HG02852 (cell line): ENCODE data around the gene UBD.

ENCODE experiments used
- ATAC-seq: cut with Tn5 transposase; IDR thresholded peaks from one replicate; pipeline ENCODE4 v1.9.1; 2021; ENCODE audit warnings: mild to moderate bottlenecking, moderate library complexity; ENCODE audit not compliant: unreplicated experiment

The UBD gene

GRCh38 chr6:29559524-29560287 is at the start of gene UBD:
TSS of gene UBD (minus strand) at chr6:29559732. CDS start at chr6:29559701, 31 bp downstream.
- ATAC-seq, result no peak

DNA sequence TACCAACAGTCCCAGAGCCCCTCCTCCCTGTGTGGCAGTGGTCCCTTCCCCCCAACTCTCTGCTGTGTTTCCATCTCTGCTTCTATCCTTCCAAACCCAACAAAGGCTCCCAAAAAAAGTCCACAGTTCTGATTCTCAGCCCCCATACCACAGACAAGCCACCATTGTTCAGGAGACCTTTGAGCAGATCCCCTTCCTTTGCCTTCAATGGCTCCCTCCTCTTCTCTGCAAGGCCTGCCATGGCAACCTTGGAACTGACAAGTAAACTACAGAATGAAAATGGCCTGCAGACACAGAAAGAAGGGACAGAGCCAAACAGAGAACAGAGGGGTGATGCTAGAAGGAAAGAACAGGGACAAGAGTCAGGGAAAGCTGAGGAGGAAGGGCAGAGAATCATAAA is 48.6 kb upstream of the UBD start:
- ATAC-seq, result no peak

DNA sequence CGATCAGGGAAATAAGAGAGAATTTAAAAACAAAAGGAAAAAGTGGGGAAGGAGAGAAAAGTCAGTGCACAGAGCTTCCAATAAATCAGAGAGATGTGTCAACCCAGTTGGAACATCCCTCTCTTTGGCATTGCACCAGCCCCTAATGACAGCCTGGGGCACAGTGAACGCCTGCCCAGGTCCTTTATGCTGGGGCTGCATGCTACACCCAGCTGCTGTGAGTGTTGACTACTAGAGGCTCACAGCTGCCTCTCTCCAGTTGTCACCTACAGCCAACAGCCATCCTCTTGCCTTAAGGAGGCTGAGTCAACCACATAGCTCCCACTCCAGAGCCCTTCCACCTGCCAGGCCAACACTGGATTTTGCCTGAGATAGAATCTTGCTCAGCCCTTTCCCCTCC is 44.4 kb upstream of the UBD start:
- ATAC-seq, result no peak

DNA sequence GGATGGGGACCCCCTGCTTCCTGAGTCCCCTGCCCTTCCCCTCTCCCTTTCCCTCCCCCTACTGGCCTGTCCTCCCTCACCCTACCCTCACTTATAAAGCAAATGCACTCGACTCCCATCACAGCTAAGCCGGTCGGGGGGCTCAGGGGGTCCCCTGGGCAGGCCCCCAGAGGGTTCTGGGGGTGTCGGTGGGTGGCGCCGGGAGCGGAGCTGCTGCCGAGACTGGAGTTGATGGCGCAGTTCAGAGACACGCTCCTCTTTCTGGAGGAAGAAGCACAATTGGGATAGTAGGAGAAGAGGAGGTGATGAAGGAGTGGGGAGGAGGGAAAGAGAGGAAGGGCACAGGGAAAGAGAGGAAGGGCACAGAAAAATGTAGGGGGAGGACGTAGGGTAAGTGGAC is 43.9 kb upstream of the UBD start:
- no peak for ATAC-seq

DNA sequence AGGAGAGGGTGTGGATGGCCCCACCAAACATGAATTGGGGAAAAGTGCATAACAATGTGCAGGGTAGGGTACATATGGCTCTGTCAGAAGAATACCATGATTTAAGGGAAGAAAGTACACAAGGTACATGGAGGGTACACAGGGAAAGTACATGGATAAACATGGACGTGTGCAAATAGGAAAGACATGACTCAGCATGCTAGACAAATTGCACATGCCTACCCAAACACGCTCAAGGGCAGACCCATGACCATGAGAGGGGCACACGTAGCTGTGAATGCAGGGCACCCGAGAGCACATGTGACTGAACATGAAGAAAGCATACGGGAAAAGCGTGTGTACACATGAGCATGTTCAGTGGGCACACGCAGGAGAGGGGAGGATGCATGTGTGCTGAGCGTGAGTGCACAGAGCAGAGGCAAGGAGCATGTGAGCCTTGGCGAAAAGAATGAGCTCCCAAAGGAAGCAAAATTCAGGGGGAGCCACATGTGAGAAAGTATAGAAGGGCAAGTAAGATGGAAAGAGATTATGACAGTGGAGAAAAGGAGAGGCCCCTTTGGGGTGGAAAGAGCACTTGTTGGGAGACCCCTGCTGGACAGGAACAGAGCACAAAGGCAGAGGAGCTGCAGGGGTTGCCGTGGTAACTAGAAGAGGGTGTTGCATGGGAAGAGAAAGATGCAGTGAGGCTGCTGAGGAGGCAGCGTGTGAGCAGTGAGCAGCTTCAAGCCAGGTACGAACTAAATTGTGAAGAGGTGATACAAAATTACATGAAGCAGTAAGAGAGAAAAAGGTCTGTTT is 43.2 kb upstream of the UBD start:
- no peak for ATAC-seq

DNA sequence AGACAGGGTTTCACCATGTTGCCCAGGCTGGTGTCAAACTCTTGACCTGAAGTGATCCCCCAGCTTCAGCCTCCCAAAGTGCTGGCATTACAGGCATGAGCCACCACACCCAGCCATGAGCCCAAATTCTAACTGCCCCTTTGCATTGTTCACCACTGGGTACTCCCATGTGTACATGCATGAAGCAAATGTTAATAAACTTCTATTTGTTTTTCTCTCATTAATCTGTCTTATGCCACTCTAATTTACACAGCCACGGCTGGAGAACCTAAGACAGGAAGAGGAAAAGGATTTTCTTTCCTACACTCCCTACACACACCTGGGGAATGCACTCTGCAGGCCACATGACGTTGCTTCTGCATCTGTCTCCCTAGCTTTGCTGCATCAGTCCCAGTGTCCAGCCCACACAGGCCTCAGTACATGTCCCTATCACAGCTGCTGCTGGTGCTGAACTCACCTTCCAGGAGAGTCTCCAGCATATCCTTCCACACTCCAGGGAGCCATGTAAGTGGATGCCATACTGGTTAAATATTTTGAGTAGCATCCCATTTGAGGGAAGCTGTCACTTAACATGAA is 38.7 kb upstream of the UBD start:
- no peak for ATAC-seq

DNA sequence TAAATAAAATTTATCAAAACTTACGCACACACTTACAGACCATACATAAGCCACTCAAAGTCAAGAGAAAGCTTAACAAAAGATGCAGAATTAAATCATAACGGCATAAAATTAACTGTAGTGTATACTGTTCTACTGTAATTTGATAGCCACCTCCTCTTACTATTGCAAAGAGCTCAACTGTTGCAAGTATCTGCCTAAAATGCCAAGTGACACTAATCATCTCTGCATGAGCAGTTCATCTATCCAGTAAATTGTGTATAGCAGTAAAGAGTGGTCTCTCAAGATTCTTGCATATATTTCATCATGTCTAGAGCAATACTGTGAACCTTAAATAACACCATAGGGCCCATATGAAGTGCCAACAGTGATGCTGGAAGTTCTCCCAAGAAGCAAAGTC is 37.7 kb upstream of the UBD start:
- ATAC-seq, result no peak

DNA sequence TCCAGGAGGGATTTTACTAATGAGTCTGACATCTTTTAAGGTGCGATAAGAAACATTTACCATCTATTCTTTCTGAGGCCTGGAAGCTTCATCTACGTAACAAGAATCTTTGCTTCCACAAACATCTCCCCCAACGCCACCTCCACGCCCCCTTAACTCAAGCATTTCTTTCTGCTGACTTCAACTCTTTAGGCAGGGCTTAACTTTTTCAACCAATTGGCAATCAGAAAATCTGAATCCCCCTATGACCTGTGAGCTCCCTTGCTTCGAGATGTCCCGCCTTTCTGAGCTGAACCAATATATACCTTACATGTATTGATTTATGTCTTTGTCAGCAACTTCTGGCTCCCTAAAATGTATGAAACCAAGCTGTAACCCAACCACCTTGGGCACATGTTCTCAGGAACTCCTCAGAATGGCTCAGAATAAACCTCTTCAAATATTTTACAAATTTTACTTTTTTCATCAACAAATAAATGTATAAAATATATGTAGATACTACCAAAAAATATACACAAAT is 36.9 kb upstream of the UBD start:
- ATAC-seq, result no peak

GRCh38 chr6:29593199-29593855 is 33.8 kb upstream of the UBD start:
- ATAC-seq, result no peak

DNA sequence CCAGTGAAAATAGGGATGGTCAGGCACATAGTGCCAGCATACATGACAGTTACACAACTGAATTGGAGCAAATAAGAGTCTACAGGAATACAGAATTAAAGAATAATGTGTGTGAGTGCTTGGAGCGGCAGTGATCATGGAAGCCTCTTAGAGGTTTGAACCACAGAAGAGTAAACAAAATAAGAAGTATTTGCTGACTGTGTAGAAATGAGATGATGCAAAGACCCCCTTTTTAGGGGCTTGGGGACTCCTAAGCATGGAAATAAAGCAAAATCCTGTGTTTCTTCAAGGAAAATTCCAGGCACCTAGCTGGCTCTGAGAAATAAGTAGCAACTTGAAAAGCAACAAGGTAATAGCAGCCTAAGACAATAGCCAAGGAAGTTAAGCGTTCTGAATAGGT is 32.1 kb upstream of the UBD start:
- ATAC-seq, result no peak

DNA sequence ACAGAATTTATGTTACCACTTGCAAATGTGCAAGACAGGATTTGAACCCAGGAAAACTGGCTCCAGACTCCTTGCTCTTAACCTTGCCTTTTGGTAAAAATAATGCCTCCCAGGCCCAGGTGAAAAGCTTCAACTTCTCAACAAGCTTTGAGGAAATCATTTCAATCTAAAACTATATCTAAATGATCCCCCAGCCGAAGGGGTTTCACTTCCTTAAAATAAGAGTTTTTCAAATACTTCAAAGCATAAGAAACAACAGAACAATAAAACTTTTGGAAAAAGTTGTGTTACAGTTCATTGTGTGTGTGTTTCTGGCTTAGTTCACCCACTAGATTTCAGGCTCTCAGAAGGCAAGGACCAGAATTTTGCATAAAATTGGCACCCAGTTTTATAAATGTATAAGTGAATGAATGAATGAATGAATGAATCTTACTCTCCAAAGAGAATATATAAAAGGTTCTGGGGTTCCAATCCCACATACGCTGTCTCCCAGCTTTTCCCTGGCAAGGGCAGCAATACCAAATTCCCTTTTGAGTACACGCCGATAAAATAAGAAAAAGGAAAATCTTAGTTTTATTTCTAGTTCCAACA is 30.8 kb upstream of the UBD start:
- ATAC-seq, result no peak

DNA sequence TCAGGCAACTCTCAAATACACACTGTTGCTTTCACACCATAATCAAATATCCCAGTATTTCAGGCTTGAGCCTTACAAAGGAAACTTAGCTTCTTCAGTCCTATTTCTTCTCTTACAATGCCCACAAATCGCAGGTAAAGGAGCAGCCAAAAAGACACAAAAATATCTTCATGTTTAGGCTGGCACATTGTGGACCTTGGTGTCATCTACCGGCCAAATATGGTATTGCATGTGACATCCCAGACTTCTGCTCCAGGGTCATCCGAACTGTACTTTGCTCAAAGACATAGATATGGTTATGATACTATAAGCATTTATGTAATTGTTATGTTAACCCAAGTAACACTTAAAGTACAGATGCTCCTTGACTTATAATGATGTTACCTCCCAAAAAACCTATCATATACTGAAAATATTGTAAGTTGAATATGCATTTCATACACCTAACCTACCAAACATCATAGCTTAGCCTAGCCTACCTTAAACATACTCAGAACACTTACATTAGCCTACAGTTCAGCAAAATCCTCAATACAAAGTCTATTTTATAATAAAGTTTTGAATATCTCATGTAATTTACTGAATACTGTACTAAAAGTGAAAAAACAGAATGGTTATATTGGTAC is 30.0 kb upstream of the UBD start:
- ATAC-seq, result no peak

- no peak for ATAC-seq
These were observed 25.3 kb upstream of the UBD start, which contains the start of gene OR2H2 for GRCh38 chr6:29584821-29585220. TSS of gene OR2H2 (plus strand) at chr6:29585121. CDS start at chr6:29587945, 2,824 bp downstream.

GRCh38 chr6:29577544-29577943 is 18.0 kb upstream of the UBD start:
- ATAC-seq, result no peak

DNA sequence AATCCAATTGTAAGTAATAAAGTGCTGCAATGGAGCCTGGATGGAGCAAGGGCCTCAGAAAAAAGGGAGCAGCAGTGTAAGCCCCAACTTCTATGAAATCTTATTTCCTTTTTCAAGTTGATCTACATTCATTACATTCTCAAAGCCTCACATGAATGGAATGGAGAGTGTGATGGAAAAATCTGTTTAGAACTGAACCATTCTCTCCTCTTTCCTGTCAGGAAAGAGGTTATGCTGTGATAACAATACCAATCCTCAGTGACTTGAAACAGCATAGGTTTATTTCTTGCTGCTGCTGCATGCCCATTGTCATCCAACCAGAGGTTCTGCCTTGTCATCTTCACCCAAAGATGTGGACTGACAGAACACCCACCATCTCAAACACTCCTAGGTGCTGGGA is 16.5 kb upstream of the UBD start:
- no peak for ATAC-seq

GRCh38 chr6:29567991-29568390 is 8.5 kb upstream of the UBD start:
- no peak for ATAC-seq

- ATAC-seq, result no peak
These were observed 8.0 kb upstream of the UBD start for GRCh38 chr6:29567541-29567940.

DNA sequence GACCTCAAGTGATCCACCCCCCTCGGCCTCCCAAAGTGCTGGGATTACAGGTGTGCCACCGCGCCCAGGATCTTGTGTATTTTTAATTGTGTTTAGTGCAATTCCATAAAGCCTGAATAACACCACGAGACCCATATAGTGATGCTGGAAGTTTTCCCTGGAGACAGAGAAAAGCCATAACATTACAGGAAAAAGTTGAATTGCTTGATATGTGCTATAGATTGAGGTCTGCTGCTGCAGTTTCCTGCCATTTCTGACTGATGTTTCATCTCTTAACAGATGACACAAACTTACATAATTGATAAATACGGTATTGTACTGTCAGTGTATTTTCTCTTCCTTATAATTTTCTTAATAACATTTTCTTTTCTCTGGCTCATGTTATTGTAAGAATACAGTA is 7.3 kb upstream of the UBD start:
- ATAC-seq, result no peak

DNA sequence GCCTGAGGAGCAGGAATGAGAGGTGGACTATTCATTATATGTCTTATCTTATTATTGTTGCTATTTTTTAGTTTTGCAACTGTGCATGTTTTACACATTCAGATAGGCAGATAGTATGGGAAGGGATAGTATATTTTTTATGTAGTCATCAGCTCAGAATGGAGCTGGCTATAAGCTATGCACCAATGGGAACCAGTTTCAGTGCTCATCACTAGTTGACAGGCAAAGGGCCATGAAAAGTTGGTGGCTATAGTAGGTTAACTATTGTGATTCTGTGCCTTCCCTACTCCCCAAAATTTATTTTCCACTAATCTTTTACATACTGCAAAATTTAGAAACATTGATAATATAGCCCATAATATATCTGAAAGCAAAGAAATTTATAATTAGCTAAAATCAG is 5.3 kb upstream of the UBD start:
- ATAC-seq, result peak; percentile 80

- no peak for ATAC-seq
These were observed 4.0 kb upstream of the UBD start for GRCh38 chr6:29563435-29563965.
